Breast epithelium (tissue), 4 donors: Measurements from ENCODE around the gene TUG1. TPM values are rescaled to one million over a fixed set of nuclear protein-coding genes. Genes with fewer than 3 reads are reported as not detected.

Experiments
- DNase-seq, 2 donors: peaks; one replicate each; pipeline ENCODE4 v3.0.0-alpha.2; 2019; ENCODE audit warnings: low spot score in 2 of 2
- H3K27ac ChIP-seq, 2 donors: fragments of 200-600 bp; sonication (generic) in 1 of 2; one replicate each; pipeline ENCODE4 v1.5.1; 2016 to 2019; ENCODE audit warnings: mild to moderate bottlenecking in 1 of 2
- H3K27me3 ChIP-seq, 2 donors: fragments of 200-600 bp; sonication (generic) in 1 of 2; one replicate each; pipeline versions ENCODE4 v1.5.1 to v1.6.0; 2017 to 2019; ENCODE audit warnings: control low read depth in 1 of 2, mild to moderate bottlenecking in 1 of 2
- H3K36me3 ChIP-seq: fragments of 200-600 bp; one replicate; pipeline ENCODE4 v1.5.1; 2019
- H3K4me1 ChIP-seq, 2 donors: fragments of 200-600 bp; sonication (generic); one replicate each; pipeline ENCODE4 v1.5.1; 2016 to 2019; ENCODE audit warnings: control low read depth in 1 of 2
- H3K4me3 ChIP-seq, 3 donors: fragments of 200-600 bp; sonication (generic); 1 replicate in 2 of 3; 2 replicates in 1 of 3; pipeline ENCODE4 v1.5.1; 2016 to 2019; ENCODE audit warnings: mild to moderate bottlenecking in 3 of 3, moderate library complexity in 2 of 3
- H3K9me3 ChIP-seq, 2 donors: fragments of 200-600 bp; sonication (generic) in 1 of 2; one replicate each; pipeline ENCODE4 v1.5.1; 2016 to 2019; ENCODE audit warnings: control low read depth in 1 of 2
- CTCF ChIP-seq, 3 donors: fragments of 450-650 bp; IDR thresholded peaks; one replicate each; pipeline ENCODE4 v1.5.1; 2016 to 2017; ENCODE audit warnings: antibody characterized with exemption in 3 of 3, mild to moderate bottlenecking in 3 of 3, moderate library complexity in 3 of 3
- POLR2A ChIP-seq: fragments of 450-650 bp; IDR thresholded peaks from one replicate; pipeline ENCODE4 v1.6.1; 2016; ENCODE audit warnings: antibody characterized with exemption, mild to moderate bottlenecking, moderate library complexity
- POLR2AphosphoS5 ChIP-seq, 3 donors: sonication (generic); formaldehyde crosslinking; IDR thresholded peaks; one replicate each; pipeline ENCODE4 v1.6.1; 2017; ENCODE audit warnings: antibody characterized with exemption in 3 of 3
- intact Hi-C: fragments of 100-400 bp; cut with DNase I; formaldehyde crosslinking; loops from one replicate; pipeline ENCODE4 v1.15.1; 2023; ENCODE audit warnings: low total_unique reads
- total RNA-seq, 3 donors: library from RNA; depleted of rRNA; stranded (reverse); fragments of >200 nt; gene quantifications; one replicate each; pipeline ENCODE4 v1.1.0, GENCODE V29; 2016

TUG1 gene
- total RNA-seq, 3 donors from 2014 or later, result 59.7 to 116 (median 84.9) TPM

- TF ChIP-seq CTCF (IDR thresholded peaks at IDR 0.05) (no peak), POLR2AphosphoS5 (IDR thresholded peaks at IDR 0.05) (no peak), POLR2A (no peak)
- H3K27me3 ChIP-seq, result no peaks in the 10 kb centered on the region
- intact Hi-C loops, result no loop called here
- H3K4me1 ChIP-seq, result no peaks in the 10 kb centered on the region
- H3K9me3 ChIP-seq, result peaks cover 64 to 88% of the 10 kb centered on the region in 2 donors
- no peak overlapping the region for H3K4me3 ChIP-seq
- H3K27ac ChIP-seq, result no peak overlapping the region
- no peaks in the 10 kb centered on the region for H3K36me3 ChIP-seq
- no peak for DNase-seq
Observed at GRCh38 chr22:30984317-30984716, 15.3 kb downstream of the TUG1 start.

- H3K27me3 ChIP-seq, result no peaks in the 10 kb centered on the region
- DNase-seq, result no peak
- intact Hi-C loops, result no loop called here
- TF ChIP-seq CTCF (IDR thresholded peaks at IDR 0.05) (no peak), POLR2A (no peak), POLR2AphosphoS5 (IDR thresholded peaks at IDR 0.05) (no peak)
- no peak overlapping the region for H3K27ac ChIP-seq
- no peaks in the 10 kb centered on the region for H3K4me1 ChIP-seq
- peaks cover 60 to 84% of the 10 kb centered on the region in 2 donors for H3K9me3 ChIP-seq
- H3K36me3 ChIP-seq, result no peaks in the 10 kb centered on the region
- H3K4me3 ChIP-seq, result no peak overlapping the region
Observed at GRCh38 chr22:30985561-30986208, 16.6 kb downstream of the TUG1 start.

- no peaks in the 10 kb centered on the region for H3K4me1 ChIP-seq
- H3K36me3 ChIP-seq, result no peaks in the 10 kb centered on the region
- TF ChIP-seq CTCF (IDR thresholded peaks at IDR 0.05), result no peak
- no peak for TF ChIP-seq POLR2A
- TF ChIP-seq POLR2AphosphoS5 (IDR thresholded peaks at IDR 0.05), result no peak
- H3K9me3 ChIP-seq, result peaks cover 51 to 60% of the 10 kb centered on the region in 2 donors
- intact Hi-C loops, result no loop called here
- H3K27ac ChIP-seq, result no peak overlapping the region
- DNase-seq, result no peak
- no peaks in the 10 kb centered on the region for H3K27me3 ChIP-seq
- H3K4me3 ChIP-seq, result no peak overlapping the region
Observed at GRCh38 chr22:30989474-30989873, 20.4 kb downstream of the TUG1 start.

- H3K4me1 ChIP-seq, result no peaks in the 10 kb centered on the region
- no peaks in the 10 kb centered on the region for H3K27me3 ChIP-seq
- intact Hi-C loops, result no loop called here
- H3K4me3 ChIP-seq, result no peak overlapping the region
- DNase-seq, result no peak
- H3K27ac ChIP-seq, result no peak overlapping the region
- TF ChIP-seq POLR2A (no peak), POLR2AphosphoS5 (IDR thresholded peaks at IDR 0.05) (no peak), CTCF (IDR thresholded peaks at IDR 0.05) (no peak)
- H3K36me3 ChIP-seq, result no peaks in the 10 kb centered on the region
- peaks cover 43 to 51% of the 10 kb centered on the region in 2 donors for H3K9me3 ChIP-seq
Observed at GRCh38 chr22:30990690-30991089, 21.6 kb downstream of the TUG1 start.

- no peak overlapping the region for H3K27ac ChIP-seq
- DNase-seq, result no peak
Observed at GRCh38 chr22:30992565-30992964, 23.5 kb downstream of the TUG1 start.

More at GRCh38 chr22:30992565-30992964, 23.5 kb downstream of the TUG1 start:
- no peak for TF ChIP-seq POLR2A
- no peak for TF ChIP-seq CTCF (IDR thresholded peaks at IDR 0.05)
- no peak for TF ChIP-seq POLR2AphosphoS5 (IDR thresholded peaks at IDR 0.05)
- Histone ChIP-seq H3K9me3 (peaks cover 34 to 36% of the 10 kb centered on the region in 2 donors), H3K36me3 (no peaks in the 10 kb centered on the region), H3K27me3 (no peaks in the 10 kb centered on the region), H3K4me3 (no peak overlapping the region), H3K4me1 (no peaks in the 10 kb centered on the region)
- intact Hi-C loops, result no loop called here
